Measurements from ENCODE around the gene PDCD1. TPM values are rescaled to one million over a fixed set of nuclear protein-coding genes. Genes with fewer than 3 reads are reported as not detected.
A peak's percentile ranks its signal among the peaks of the same experiment; 100 is the strongest.

PDCD1 gene
- total and polyA plus RNA-seq, 2 of the 13 experiments (the other 11 are each of a cell fraction or from before 2014, with no cell fraction given) = 0.04 TPM; not detected in 1

DNA sequence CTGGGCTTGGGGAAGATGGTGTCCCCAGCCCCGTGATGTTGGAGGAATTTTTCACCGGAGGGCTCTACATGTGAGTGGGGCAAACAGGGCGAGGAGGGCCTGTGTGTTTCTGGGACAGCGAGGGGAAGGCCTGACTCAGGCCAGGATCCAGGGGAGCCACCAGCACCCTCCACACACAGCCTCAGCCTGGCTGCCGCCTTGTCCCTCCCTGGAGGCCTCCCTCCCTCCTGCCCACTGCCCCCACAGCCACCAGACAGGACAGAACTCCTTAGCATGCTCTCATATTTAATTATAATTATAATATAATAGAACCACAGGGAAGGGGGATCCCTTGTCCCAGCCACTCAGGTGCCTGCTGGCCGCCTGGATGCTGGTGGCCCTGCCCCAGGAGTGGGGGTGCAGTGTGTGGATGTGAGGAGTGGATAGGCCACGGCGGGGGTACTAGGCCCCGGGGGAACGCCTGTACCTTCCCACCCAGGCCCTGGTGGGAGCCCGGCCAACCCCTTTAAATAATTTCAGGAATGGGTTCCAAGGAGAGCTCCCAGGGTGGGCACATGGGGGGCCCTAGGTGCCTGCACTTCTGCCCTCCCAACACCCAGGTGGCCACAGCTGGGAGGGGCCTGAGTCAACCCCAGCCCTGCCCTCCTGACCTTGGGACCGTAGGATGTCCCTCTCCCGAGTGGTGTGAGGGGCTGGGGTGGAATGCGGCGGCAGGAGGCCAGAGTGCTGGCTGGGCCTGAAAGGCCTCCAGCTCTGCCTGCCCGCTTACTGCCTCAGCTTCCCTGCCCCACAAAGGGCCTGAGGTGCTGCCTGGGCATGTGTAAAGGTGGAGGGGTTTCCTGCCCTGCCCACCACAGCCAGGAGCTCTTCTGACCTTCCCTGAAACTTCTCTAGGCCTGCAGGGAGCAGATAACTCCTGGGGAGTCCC, 8.8 kb downstream of the PDCD1 start (continued):
- TF ChIP-seq, protein P1, sequence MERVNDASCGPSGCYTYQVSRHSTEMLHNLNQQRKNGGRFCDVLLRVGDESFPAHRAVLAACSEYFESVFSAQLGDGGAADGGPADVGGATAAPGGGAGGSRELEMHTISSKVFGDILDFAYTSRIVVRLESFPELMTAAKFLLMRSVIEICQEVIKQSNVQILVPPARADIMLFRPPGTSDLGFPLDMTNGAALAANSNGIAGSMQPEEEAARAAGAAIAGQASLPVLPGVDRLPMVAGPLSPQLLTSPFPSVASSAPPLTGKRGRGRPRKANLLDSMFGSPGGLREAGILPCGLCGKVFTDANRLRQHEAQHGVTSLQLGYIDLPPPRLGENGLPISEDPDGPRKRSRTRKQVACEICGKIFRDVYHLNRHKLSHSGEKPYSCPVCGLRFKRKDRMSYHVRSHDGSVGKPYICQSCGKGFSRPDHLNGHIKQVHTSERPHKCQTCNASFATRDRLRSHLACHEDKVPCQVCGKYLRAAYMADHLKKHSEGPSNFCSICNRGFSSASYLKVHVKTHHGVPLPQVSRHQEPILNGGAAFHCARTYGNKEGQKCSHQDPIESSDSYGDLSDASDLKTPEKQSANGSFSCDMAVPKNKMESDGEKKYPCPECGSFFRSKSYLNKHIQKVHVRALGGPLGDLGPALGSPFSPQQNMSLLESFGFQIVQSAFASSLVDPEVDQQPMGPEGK (CRISPR knock-in tag; IDR thresholded peaks at IDR 0.05) = peak; percentile 52
- TF ChIP-seq IRF2 (CRISPR knock-in tag; IDR thresholded peaks at IDR 0.05) (no peak), ZNF501 (CRISPR knock-in tag; IDR thresholded peaks at IDR 0.05) (no peak), ZNF709 (CRISPR knock-in tag; IDR thresholded peaks at IDR 0.05) (no peak), ZNF3 (CRISPR knock-in tag; IDR thresholded peaks at IDR 0.05) (no peak), FOXA1 (IDR thresholded peaks at IDR 0.05) (no peak), FOXA1 (CRISPR knock-in tag; IDR thresholded peaks at IDR 0.05) (no peak), ZFP1 (CRISPR knock-in tag; IDR thresholded peaks at IDR 0.05) (no peak), ZNF205 (CRISPR knock-in tag; IDR thresholded peaks at IDR 0.05) (no peak), SIN3B (IDR thresholded peaks at IDR 0.05; ENCODE audit: low read length) (no peak), ZNF775 (CRISPR knock-in tag; IDR thresholded peaks at IDR 0.05; ENCODE audit: borderline replicate concordance) (no peak), SYNCRIP (IDR thresholded peaks at IDR 0.05; ENCODE audit: insufficient read depth, low read depth, low read length) (no peak), ZNF891 (CRISPR knock-in tag; IDR thresholded peaks at IDR 0.05) (peak; percentile 53; the same call in 1 of the 2 replicates), ZFP41 (CRISPR knock-in tag; IDR thresholded peaks at IDR 0.05; ENCODE audit: borderline replicate concordance) (no peak), DPF2 (CRISPR knock-in tag; IDR thresholded peaks at IDR 0.05; ENCODE audit: borderline replicate concordance, low read depth) (no peak), CBX5 (CRISPR knock-in tag; IDR thresholded peaks at IDR 0.05; ENCODE audit: borderline replicate concordance) (no peak)
- TF ChIP-seq, protein P2, sequence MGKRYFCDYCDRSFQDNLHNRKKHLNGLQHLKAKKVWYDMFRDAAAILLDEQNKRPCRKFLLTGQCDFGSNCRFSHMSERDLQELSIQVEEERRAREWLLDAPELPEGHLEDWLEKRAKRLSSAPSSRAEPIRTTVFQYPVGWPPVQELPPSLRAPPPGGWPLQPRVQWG (CRISPR knock-in tag; IDR thresholded peaks at IDR 0.05; ENCODE audit: borderline replicate concordance, low read depth) = no peak
- TF ChIP-seq, protein P3, sequence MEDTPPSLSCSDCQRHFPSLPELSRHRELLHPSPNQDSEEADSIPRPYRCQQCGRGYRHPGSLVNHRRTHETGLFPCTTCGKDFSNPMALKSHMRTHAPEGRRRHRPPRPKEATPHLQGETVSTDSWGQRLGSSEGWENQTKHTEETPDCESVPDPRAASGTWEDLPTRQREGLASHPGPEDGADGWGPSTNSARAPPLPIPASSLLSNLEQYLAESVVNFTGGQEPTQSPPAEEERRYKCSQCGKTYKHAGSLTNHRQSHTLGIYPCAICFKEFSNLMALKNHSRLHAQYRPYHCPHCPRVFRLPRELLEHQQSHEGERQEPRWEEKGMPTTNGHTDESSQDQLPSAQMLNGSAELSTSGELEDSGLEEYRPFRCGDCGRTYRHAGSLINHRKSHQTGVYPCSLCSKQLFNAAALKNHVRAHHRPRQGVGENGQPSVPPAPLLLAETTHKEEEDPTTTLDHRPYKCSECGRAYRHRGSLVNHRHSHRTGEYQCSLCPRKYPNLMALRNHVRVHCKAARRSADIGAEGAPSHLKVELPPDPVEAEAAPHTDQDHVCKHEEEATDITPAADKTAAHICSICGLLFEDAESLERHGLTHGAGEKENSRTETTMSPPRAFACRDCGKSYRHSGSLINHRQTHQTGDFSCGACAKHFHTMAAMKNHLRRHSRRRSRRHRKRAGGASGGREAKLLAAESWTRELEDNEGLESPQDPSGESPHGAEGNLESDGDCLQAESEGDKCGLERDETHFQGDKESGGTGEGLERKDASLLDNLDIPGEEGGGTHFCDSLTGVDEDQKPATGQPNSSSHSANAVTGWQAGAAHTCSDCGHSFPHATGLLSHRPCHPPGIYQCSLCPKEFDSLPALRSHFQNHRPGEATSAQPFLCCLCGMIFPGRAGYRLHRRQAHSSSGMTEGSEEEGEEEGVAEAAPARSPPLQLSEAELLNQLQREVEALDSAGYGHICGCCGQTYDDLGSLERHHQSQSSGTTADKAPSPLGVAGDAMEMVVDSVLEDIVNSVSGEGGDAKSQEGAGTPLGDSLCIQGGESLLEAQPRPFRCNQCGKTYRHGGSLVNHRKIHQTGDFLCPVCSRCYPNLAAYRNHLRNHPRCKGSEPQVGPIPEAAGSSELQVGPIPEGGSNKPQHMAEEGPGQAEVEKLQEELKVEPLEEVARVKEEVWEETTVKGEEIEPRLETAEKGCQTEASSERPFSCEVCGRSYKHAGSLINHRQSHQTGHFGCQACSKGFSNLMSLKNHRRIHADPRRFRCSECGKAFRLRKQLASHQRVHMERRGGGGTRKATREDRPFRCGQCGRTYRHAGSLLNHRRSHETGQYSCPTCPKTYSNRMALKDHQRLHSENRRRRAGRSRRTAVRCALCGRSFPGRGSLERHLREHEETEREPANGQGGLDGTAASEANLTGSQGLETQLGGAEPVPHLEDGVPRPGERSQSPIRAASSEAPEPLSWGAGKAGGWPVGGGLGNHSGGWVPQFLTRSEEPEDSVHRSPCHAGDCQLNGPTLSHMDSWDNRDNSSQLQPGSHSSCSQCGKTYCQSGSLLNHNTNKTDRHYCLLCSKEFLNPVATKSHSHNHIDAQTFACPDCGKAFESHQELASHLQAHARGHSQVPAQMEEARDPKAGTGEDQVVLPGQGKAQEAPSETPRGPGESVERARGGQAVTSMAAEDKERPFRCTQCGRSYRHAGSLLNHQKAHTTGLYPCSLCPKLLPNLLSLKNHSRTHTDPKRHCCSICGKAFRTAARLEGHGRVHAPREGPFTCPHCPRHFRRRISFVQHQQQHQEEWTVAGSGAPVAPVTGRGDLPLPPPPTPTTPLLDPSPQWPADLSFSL (CRISPR knock-in tag; IDR thresholded peaks at IDR 0.05) = no peak
- TF ChIP-seq, protein P4, sequence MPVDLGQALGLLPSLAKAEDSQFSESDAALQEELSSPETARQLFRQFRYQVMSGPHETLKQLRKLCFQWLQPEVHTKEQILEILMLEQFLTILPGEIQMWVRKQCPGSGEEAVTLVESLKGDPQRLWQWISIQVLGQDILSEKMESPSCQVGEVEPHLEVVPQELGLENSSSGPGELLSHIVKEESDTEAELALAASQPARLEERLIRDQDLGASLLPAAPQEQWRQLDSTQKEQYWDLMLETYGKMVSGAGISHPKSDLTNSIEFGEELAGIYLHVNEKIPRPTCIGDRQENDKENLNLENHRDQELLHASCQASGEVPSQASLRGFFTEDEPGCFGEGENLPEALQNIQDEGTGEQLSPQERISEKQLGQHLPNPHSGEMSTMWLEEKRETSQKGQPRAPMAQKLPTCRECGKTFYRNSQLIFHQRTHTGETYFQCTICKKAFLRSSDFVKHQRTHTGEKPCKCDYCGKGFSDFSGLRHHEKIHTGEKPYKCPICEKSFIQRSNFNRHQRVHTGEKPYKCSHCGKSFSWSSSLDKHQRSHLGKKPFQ (CRISPR knock-in tag; IDR thresholded peaks at IDR 0.05; ENCODE audit: insufficient replicate concordance) = no peak
